Muscle of back (tissue), 11 donors: ENCODE results near the gene NRXN2. TPM values are rescaled to one million over a fixed set of nuclear protein-coding genes. Genes with fewer than 3 reads are reported as not detected.

Source experiments
- DNase-seq, 3 donors: peaks; one replicate each; pipeline versions ENCODE4 v3.0.0 to v3.0.0-alpha.2; 2013
- polyA plus RNA-seq, 10 donors: library from polyadenylated mRNA; unstranded; fragments of 120-200 nt; gene quantifications; one replicate each; pipeline ENCODE4 v1.2.1, GENCODE V29; 2013; ENCODE audit not compliant: insufficient read length in 10 of 10

NRXN2 gene
- polyA plus RNA-seq, 10 donors: 16.4 to 36.8 (median 26.1) TPM

DNA sequence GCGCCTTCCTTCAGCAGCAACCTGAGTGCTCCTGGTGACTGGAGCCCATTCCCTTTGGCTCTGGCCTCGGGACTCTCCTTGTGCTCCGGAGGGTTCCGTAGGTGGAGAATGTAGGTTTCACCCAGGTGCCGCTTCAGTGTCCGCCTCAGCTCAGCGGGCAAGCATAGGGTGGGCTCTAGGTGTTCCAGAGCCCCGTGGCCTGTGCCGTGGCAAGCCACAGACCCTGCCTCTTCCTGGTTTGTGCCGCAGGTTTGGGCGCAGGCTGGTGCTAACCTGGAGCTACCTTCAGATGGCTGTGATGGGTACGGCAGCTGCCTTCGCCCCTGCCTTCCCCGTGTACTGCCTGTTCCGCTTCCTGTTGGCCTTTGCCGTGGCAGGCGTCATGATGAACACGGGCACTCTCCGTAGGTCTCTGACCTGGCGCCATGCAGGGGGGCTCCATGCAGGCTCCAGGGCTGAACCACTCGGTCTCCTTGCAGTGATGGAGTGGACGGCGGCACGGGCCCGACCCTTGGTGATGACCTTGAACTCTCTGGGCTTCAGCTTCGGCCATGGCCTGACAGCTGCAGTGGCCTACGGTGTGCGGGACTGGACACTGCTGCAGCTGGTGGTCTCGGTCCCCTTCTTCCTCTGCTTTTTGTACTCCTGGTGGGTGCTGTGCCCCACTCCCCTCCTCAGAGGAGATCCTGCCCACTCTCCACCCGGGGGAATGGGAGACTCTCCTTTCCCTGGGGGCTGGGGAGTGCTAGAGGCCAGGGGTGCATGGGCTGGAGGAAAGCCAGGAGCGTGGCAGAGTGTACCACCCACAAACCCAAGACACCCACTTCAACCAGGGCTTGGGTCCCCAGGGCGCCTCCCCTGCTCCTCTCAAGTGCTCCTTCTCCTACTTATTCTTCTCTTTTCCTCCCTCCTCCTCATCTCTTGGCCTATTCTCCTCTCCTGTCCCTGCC lies 129.6 kb downstream of the NRXN2 start:
- no peak for DNase-seq

DNA sequence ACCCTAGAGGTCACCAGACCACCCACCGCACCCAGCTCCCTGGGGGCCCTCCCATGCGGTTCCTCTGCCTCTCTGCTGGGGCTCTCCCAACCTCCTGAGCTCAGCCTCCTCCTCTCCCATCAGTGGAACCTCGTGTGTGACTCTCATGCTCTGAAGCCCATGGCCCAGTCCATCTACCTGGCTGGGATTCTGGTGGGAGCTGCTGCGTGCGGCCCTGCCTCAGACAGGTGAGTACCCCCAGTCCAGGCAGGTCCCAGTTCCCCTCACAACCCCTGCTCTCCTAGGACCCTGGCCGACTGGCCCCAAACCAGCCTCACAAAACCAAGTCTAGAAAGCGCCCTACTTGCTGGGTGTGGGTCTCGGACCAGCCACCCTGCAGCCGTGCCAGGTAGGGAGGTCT lies 130.3 kb downstream of the NRXN2 start:
- DNase-seq: no peak

DNA sequence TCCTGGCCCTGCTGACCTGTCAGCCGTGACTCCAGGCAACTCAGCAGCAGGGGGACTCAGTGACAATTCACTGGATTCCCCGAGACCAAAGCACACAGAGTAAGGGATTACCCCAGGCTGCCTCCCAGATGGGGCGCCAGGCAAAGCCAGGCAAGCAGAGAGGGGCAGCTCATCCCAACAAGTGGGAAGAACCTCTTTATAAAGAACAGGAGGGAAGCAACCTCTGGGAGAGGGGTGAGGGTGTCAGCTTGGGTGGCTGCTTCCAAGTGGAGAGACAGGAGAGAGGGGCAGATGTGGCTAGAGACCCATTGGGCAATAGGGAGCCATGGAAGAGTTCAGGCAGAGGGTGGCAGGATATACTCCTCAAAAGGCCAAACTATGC lies 130.8 kb downstream of the NRXN2 start:
- DNase-seq: no peak

DNA sequence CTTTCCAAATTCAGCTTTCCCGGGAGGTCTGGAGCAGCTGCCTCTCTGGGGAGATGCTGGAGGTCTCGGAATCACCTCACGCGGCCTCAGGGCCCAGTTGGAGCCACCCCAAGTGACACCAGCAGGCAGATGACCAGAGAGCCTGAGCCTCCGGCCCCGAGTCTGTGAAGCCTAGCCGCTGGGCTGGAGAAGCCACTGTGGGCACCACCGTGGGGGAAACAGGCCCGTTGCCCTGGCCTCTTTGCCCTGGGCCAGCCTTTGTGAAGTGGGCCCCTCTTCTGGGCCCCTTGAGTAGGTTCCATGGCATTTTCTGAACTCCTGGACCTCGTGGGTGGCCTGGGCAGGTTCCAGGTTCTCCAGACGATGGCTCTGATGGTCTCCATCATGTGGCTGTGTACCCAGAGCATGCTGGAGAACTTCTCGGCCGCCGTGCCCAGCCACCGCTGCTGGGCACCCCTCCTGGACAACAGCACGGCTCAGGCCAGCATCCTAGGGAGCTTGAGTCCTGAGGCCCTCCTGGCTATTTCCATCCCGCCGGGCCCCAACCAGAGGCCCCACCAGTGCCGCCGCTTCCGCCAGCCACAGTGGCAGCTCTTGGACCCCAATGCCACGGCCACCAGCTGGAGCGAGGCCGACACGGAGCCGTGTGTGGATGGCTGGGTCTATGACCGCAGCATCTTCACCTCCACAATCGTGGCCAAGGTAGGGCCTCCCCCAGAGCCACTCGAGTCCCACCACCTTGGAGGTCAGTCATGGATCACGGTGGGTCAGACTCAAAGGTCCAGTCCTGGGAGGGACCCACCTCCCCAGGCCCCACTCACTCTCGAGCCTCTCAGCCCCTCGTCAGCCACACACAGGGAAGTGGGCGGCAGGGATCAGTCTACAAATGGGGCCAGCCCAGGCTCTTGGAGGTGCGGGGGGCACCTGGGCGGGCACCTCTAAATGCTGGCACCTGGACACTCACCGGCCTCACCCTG lies 131.5 kb downstream of the NRXN2 start:
- DNase-seq: no peak

DNA sequence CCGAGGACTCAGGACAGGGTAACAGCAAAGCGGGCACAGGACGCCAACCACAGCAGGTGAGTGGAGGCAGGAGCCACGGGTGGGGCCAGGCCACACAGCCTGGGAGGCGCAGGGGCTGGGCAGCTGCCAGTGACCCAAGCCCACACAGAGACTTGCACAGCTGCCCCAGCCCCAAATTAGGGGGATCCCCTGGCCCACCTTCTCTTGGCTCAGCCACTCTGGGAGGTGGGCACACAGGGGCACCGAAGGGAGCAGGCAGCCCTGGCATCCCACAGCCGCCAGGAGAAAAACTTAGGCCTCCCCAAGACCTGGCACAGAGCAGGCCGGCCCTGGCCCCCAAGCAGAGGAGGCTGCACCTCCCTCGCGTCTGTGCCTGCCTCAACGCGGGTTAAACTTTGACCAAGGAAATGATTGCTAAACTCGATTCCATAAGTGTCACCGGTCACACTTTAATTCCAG lies 132.2 kb downstream of the NRXN2 start, which contains the start of gene SLC22A12:
Gene SLC22A12 (plus strand): TSS at position 458 of the 459 bp plus-strand sequence. CDS start 337 bp downstream, outside the sequence.
- no peak for DNase-seq

DNA sequence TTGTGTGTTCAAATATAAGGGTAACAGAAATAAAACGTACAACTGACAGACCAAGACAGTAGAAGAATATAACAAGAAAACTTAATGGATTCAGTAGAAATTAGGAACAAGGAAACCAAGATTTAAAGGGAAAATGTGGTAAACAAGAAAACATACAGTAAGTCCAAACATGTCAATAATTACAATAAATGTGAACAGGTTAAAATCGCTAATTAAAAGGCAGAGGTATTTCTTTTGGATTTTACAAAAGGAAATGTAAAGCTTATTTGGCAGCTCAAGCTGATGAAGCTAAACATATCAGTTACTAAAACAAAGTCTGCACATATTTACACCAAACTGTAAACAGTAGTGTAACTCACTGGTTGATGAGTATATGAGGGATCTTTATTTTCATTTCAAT lies 134.3 kb downstream of the NRXN2 start:
- no peak for DNase-seq

DNA sequence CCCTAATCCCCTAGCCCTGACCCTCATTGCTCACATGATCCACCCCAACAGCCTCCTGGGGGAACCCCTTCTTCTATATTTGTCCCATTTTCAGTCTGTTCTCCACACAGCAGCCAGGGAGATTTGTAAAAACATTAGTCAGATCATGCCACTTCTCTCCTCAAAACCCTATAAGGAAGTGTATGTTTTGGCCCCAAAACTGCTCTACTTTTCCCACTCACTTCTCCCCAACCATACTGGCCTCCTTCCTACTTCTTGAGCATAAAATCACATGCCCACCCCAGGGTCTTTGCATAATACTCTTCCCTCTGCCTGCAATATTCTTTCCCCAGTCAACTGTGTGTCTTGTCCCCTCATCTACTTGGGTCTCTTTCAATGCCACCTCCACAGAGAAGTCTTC lies 136.6 kb downstream of the NRXN2 start:
- DNase-seq: no peak

DNA sequence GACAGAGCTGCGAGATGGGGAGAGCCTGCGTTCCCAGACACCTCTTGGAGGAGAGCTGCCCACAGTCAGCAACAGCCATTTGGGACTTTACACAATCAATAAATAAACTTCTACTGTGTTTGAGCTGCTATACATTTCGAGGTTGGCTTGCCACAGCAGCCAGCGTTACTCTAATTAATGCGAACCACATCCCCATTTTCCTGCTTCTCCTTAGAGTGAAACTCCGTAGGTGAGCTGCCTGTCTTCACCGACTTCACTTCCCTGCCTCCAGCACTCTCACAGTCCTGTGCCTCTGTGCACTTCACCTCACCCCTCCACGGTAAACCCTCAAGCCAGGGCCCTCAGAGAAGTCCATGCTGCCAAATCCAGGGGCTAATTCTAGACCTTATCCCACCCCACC lies 137.8 kb downstream of the NRXN2 start:
- DNase-seq: no peak

DNA sequence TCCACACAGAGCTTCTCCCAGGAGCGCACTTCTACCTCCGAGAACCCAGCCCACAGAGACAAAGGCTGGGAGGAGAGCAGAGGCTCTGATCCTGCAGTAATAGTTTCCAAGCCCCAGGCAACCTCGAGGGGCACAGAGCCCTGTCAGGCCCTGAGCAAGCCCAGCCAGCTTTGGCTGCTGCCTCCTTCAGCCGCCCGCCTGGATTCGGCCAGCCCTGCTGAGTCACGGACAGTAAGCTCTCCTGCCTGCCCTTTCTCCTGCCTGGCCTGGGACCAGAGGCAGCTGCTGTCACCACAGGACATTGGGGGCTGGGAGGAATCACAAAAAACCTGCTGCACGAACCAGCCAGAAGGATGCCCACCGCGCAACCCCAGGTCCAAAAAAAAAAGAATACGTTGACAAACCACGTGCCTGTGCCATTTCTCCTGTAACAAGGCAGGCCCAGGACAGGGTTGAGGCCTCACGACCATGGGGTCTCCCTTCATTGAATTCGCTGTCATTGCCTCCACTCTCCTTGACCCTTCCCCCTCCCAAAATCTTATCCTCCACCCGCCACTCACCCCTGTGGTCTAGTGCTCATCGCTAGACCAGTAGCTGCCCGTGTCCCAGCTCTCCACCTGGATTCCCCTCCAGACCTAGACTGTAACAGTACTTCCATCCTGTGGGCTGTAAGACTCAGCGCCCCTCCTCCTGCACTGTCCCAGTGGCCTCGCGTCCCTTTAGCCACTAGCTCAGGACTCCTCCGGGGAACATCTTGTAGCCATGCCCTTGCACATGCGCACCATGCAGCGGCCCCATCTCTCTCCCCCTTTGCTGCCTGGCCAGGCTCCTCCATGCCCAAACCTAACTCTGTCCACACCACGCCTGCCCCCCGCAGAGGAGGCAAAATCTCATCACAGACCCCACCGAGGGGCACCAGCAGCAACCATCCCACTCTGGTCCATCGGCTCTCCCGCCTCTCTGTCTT lies 139.4 kb downstream of the NRXN2 start:
- no peak for DNase-seq

DNA sequence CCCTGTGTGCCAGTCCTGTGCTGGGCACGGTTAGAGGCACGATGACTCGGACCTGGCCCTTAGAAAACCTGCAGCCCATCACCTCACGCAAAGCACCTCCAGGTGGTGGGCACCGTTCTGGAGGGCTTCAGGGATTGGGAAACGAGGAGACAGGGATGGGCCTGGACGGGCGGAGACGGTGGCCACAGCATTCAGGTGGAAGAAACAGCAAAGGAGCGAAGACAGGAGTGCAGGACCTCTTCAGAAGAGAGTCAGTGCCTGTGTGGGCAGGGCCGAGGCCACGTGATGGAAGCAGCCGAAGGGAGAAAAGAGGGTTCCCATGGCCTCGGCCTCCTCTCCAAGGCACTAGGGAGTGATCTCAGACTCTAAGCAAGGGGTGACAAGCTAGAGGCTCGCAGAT lies 140.1 kb downstream of the NRXN2 start:
- no peak for DNase-seq

DNA sequence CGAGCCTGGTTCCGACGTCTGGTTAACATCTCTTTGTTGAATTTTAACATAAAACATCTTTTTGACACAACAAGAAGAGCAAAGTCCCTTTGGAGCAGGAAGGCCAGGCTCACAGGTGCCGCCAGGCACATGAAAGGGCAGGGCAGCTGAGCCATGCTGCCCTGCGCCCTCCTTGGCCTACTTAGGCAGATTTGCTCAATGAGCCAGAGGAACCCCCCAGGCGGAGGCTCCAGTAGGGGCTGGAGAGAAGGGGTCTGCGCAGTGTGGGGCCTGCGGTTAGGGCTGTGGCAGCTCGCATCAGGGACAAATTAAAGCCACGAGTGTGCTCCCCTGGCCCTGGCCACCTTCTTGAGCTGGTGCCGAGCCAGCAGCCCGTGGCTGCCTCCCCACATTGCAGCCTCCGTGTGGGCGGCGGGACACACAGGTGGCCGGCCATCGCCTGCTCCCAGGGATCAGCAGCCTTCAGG lies 141.9 kb downstream of the NRXN2 start:
- DNase-seq: no peak

DNA sequence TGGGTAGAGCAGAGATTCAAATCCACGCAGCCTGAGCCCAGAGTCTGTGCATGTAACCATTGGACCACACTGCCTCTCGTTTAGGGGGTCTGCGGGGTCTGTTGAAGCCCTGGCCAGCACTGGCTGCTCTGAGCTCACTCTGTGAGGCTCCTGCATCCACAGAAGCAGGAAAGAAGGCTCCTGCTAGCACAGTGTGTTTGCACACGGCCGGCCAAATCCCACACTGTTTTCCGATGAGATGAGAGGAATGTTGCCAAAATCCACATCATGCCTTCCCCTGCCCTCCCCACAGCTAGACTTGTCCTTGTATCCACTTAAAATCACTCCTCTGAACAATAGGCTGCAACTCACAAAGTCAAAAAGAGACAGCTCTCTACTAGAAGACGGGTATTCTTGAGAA lies 142.6 kb downstream of the NRXN2 start:
- DNase-seq: peak; percentile 15 to 83 (median 72)

DNA sequence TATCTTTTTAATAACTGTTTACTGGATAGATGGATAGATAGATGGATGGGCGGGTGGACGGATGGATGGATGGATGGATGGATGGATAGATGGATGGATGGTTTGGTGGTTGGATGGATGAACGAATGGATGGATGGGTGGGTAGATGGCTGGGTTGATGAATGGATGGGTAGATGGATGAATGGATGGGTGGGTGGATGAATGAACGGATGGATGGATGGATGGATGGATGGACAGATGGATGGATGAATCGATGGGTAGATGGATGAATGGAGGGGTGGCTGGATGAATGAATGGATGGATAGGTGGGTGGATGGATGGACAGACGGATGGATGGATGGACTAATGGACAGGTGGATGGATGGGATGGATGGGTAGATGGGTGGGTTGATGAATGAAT lies 145.8 kb downstream of the NRXN2 start:
- DNase-seq: no peak

DNA sequence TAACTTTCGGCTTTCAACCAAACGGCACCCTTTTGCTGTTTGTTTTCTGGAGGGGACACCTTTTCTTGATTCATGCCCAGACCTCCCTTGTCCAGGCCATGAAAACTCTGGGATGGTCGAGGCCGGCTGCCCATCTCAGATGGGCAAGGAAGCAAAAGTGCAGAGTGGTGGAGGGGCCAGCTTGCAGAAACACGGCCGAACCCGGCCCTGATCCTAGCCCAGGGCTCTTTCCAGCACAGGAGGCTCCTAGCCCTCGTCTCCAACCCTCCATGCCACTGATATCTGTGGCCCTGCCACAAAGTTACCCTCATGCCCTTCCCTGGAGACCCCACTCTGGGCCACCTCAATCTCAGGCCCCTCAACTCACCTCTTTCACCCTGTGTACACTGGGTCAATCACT lies 150.9 kb downstream of the NRXN2 start:
- no peak for DNase-seq

DNA sequence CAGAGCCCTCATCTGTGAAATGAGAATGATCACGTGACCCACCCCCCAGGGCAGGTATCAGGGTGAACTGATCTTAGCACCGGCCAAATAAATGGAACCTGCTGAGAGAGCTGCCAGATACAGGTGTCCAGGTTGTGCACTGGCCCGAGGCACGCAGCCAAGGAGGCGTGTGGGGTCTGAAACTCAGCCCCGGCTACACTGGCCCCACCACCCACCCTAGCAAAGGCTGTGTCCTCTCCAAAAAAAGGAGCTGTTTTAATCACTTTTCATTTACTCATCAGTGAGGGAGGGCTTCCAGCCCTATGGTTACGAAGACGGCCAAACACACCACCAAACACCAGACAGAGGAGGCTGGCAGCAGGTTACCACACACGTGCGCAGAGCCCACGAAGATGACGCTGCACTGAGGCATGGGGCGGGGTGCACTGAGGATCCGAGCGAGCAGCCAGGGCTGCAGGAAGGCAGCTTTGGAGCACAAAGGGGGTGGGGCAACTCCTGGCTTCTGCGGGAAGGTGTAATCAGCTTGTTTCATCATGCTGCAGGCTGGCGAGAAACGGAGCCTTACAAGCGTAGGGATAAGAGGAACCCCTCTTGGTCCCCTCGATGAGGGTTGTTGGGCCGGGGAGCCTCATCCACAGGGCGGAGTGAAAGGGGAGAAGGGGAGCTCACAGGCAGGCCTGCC lies 151.4 kb downstream of the NRXN2 start:
- no peak for DNase-seq

DNA sequence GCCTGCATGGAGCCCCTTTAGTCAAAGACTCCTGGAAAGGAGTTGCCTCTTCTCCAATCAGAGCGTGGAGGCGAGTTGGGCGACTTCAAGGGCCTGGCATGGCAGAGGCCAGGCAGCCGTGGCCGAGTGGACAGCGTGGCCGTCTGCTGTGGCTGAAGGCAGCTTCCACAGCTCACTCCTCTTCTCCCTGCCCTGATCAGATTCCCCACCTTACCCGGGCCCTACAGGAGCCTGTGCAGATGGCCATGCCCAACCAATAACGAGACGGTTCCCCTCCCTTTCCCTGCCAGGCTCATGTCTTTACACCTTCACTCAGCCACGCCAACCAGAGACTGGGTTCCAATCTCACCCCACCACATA lies 152.0 kb downstream of the NRXN2 start:
- no peak for DNase-seq

DNA sequence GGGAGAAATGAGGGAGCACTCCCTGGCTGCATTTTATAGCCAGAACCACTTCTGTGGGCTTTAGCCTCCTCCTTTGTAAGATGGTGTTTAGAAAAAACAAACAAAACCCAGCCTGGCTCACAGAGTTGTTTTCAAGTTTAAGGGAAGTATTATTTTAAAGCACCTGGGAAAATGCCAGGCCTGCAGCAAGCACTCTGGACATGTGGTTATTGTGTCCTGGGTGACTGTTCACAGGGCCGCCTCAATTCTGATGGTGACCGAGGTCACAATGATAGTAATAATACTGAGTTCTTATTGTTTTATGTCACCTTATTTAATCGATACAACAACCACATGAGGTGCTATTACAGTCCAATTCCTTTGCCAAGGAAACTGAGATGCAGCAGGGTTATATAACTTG lies 152.7 kb downstream of the NRXN2 start:
- no peak for DNase-seq

DNA sequence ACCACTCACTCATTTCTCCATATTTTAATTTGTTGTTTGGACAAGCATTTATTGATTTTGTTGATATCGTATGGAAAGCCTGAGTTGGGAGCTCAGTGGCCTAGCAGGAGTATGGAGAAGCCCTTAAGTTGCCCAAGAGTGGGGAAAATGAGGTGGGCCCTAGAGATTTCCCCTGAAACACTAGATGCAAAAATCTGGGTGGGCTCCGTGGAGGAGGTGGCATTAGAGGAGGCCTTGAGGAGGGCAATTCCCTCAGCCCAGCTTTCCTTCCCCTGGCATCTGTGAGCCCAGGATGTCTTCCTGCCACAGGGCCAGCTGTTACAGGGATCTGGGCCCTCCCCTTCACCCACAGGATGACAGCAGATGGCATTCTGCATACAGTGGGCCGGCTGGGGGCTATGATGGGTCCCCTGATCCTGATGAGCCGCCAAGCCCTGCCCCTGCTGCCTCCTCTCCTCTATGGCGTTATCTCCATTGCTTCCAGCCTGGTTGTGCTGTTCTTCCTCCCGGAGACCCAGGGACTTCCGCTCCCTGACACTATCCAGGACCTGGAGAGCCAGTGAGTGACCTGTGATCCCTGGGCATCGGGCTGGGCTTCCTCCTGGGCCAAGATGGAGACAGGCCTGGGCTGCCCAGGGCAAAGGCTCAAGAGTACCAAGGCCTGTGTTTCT lies 153.6 kb downstream of the NRXN2 start:
- no peak for DNase-seq

DNA sequence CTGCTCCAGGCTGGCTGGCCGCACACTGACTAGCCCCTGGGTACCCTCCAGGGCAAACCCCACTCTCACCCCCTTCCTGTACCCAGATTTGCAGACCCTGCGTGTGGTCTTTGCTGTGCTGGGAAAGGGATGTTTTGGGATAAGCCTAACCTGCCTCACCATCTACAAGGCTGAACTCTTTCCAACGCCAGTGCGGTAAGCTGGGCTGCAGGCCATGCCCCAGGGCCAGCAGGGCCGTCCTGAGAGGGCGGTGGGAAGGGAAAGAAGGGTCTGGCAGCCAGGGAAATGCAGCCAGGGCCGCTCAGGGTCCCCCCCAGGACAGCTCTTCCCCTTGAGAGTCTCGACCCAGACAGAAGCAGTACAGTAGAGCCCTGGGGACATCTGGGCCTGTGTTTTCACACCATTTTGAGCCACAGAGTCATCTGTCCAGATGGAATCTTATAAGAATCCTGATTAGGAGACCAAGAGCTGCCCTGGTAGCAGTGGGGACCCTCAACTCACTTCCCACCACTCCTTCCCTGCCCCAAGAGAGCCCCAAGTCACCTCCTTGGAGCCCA lies 154.3 kb downstream of the NRXN2 start:
- DNase-seq: no peak
